IMR-90 (cell line): ENCODE data around the gene SPEG. TPM values are rescaled to one million over a fixed set of nuclear protein-coding genes. Genes with fewer than 3 reads are reported as not detected.

Experiments
- ATAC-seq: fragments of 200-7000 bp; cut with Tn5 transposase; 2 replicates; pipeline ENCODE4 v1.9.1; 2020; ENCODE audit warnings: low read depth, mild to moderate bottlenecking, moderate library complexity
- BruUV-seq: library from RNA; stranded (reverse); fragments of 400-500 nt; replicated peaks from 2 replicates; lab custom pipeline; 2021; lab: Mats Ljungman, UMichigan
- CTCF ChIA-PET: fragments of 300-600 bp; formaldehyde crosslinking; extraction: SDS; loops from one replicate; lab custom pipeline; 2021; ENCODE audit warnings: antibody characterized with exemption; lab: Yijun Ruan, JAX
- POLR2A ChIA-PET: fragments of 300-600 bp; sonication (Branson Sonifier 250); formaldehyde crosslinking; loops from one replicate; lab custom pipeline; 2022; ENCODE audit warnings: antibody characterized with exemption; ENCODE audit not compliant: unreplicated experiment; lab: Charles Lee
- DNase-seq: peaks from one replicate; pipeline ENCODE4 v3.0.0; 2013
- H2AFZ ChIP-seq: replicated peaks from 2 replicates; pipeline ENCODE3; 2013; ENCODE audit warnings: low read length, mild to moderate bottlenecking; ENCODE audit not compliant: poor library complexity
- H2AK5ac ChIP-seq: 2 replicates; pipeline ENCODE4 v1.6.1; 2013; ENCODE audit warnings: low read depth, low read length, inconsistent platforms
- H2AK9ac ChIP-seq: replicated peaks from 2 replicates; pipeline ENCODE3; 2013; ENCODE audit warnings: mild to moderate bottlenecking, low read depth, low read length, moderate library complexity; ENCODE audit not compliant: poor library complexity
- H2BK120ac ChIP-seq: 2 replicates; pipeline ENCODE4 v1.6.1; 2013; ENCODE audit warnings: low read depth, low read length, inconsistent platforms
- H2BK15ac ChIP-seq: 3 replicates; pipeline ENCODE4 v1.6.1; 2013; ENCODE audit warnings: low read depth, low read length, inconsistent platforms
- H2BK20ac ChIP-seq: 2 replicates; pipeline ENCODE4 v1.6.1; 2013; ENCODE audit warnings: low read depth, mild to moderate bottlenecking, inconsistent platforms, low read length, moderate library complexity
- H2BK5ac ChIP-seq: 2 replicates; pipeline ENCODE4 v1.6.1; 2013; ENCODE audit warnings: mild to moderate bottlenecking, low read depth, low read length, inconsistent platforms; ENCODE audit not compliant: poor library complexity, severe bottlenecking
- H3K14ac ChIP-seq: replicated peaks from 2 replicates; pipeline ENCODE4 v1.6.1; 2013; ENCODE audit warnings: low read depth, low read length, inconsistent platforms
- H3K18ac ChIP-seq: 2 replicates; pipeline ENCODE4 v1.6.1; 2013; ENCODE audit warnings: low read depth, low read length, control low read depth
- H3K23ac ChIP-seq: 2 replicates; pipeline ENCODE4 v1.6.1; 2013; ENCODE audit warnings: low read depth, low read length, inconsistent platforms
- H3K27ac ChIP-seq: 2 replicates; pipeline ENCODE4 v1.5.1; 2013; ENCODE audit warnings: mild to moderate bottlenecking, control low read depth, low read length; ENCODE audit not compliant: insufficient read depth
- H3K27me3 ChIP-seq: 2 replicates; pipeline ENCODE4 v1.6.1; 2013; ENCODE audit warnings: low read length; ENCODE audit not compliant: control insufficient read depth, insufficient read depth
- H3K36me3 ChIP-seq: 2 replicates; pipeline ENCODE4 v1.6.1; 2013; ENCODE audit warnings: low read length, mixed read lengths; ENCODE audit not compliant: control insufficient read depth, insufficient read depth
- H3K4ac ChIP-seq: 2 replicates; pipeline ENCODE4 v1.6.1; 2013; ENCODE audit warnings: low read depth, low read length, inconsistent platforms
- H3K4me1 ChIP-seq: 2 replicates; pipeline ENCODE4 v1.6.1; 2013; ENCODE audit warnings: low read length, mixed read lengths; ENCODE audit not compliant: control insufficient read depth, insufficient read depth
- H3K4me2 ChIP-seq: 2 replicates; pipeline ENCODE4 v1.6.1; 2013; ENCODE audit warnings: low read depth, mild to moderate bottlenecking, control low read depth, low read length, moderate library complexity
- H3K4me3 ChIP-seq: 2 replicates; pipeline ENCODE4 v1.5.1; 2013; ENCODE audit warnings: low read depth, mild to moderate bottlenecking, control low read depth, low read length, moderate library complexity; ENCODE audit not compliant: insufficient read depth
- H3K56ac ChIP-seq: 2 replicates; pipeline ENCODE4 v1.6.1; 2013; ENCODE audit warnings: low read length, inconsistent platforms; ENCODE audit not compliant: insufficient read depth; ENCODE audit errors: extremely low read depth
- H3K79me1 ChIP-seq, 2 experiments: 2 replicates each; pipeline ENCODE4 v1.6.1; 2013; ENCODE audit warnings: low read length in 2 of 2, inconsistent platforms in 1 of 2, low read depth in 1 of 2
- H3K9ac ChIP-seq: 2 replicates; pipeline ENCODE4 v1.6.1; 2013; ENCODE audit warnings: low read depth, low read length, control low read depth
- H3K9me1 ChIP-seq: 2 replicates; pipeline ENCODE4 v1.6.1; 2013; ENCODE audit warnings: low read length, inconsistent platforms; ENCODE audit not compliant: insufficient read depth
- H3K9me3 ChIP-seq: 2 replicates; pipeline ENCODE4 v1.6.1; 2013; ENCODE audit warnings: low read length; ENCODE audit not compliant: control insufficient read depth, insufficient read depth
- H4K20me1 ChIP-seq: 2 replicates; pipeline ENCODE4 v1.6.1; 2013; ENCODE audit warnings: low read length, inconsistent platforms; ENCODE audit not compliant: insufficient read depth
- H4K5ac ChIP-seq: 2 replicates; pipeline ENCODE4 v1.6.1; 2013; ENCODE audit warnings: mild to moderate bottlenecking, low read depth, low read length, control low read depth
- H4K8ac ChIP-seq, 2 experiments: 2 replicates each; pipeline ENCODE4 v1.6.1; 2013; ENCODE audit warnings: low read depth in 2 of 2, low read length in 2 of 2, control low read depth in 1 of 2, inconsistent platforms in 1 of 2
- H4K91ac ChIP-seq: 2 replicates; pipeline ENCODE4 v1.6.1; 2013; ENCODE audit warnings: low read depth, low read length, inconsistent platforms; ENCODE audit not compliant: insufficient read depth
- FOS ChIP-seq: fragments of 150-350 bp; IDR thresholded peaks from 2 replicates; pipeline ENCODE4 v1.6.1; 2016; ENCODE audit warnings: low read depth, low read length
- MAZ ChIP-seq: IDR thresholded peaks from 2 replicates; pipeline ENCODE4 v1.6.1; 2012; ENCODE audit warnings: low read depth, mild to moderate bottlenecking, low read length, improper control_type of control experiment, moderate library complexity, borderline replicate concordance
- RCOR1 ChIP-seq: IDR thresholded peaks from 2 replicates; pipeline ENCODE4 v1.6.1; 2012; ENCODE audit warnings: mild to moderate bottlenecking, low read length, improper control_type of control experiment; ENCODE audit not compliant: insufficient replicate concordance
- WGBS, 2 experiments: methylation state at CpG; one replicate each; pipeline versions ENCODE4 v1.1.5 to v1.1.7; 2013; ENCODE audit warnings: missing lambda C conversion rate in 2 of 2; ENCODE audit not compliant: insufficient read length in 1 of 2; ENCODE audit errors: extremely low coverage in 2 of 2; 5-methylcytosine and 5-hydroxymethylcytosine counted together
- dilution Hi-C: fragments of 300-500 bp; cut with HindIII; formaldehyde crosslinking; loops from one replicate; pipeline ENCODE4 v1.14.3; 2018; ENCODE audit warnings: low sequenced_read_pairs; ENCODE audit not compliant: unreplicated experiment
- in situ Hi-C: fragments of 300-500 bp; cut with MboI; formaldehyde crosslinking; loops from 3 replicates; pipeline ENCODE4 v1.14.3; 2019; ENCODE audit warnings: low sequenced_read_pairs, inconsistent platforms, mixed read lengths
- intact Hi-C: fragments of 100-400 bp; cut with micrococcal nuclease; formaldehyde crosslinking; loops from 2 replicates; pipeline ENCODE4 v1.10.0; 2022
- polyA plus RNA-seq, 3 experiments: library from polyadenylated mRNA; depleted of rRNA; stranded (reverse); fragments of >200 nt; gene quantifications; 2 replicates each; pipeline ENCODE4 v1.2.3, GENCODE V29; 2012; ENCODE audit warnings: low replicate concordance in 1 of 3
- total RNA-seq: library from RNA; depleted of rRNA; stranded (reverse); fragments of >200 nt; gene quantifications from 2 replicates; pipeline ENCODE4 v1.2.3, GENCODE V29; 2012

The SPEG gene
- total and polyA plus RNA-seq, 2 of the 4 experiments (the other 2 are of a cell fraction): 6.8 to 81.6 TPM

GRCh38 chr2:219482674-219483405 is 48.2 kb downstream of the SPEG start:
- H4K20me1 ChIP-seq: no peaks in the 10 kb centered on the region
- no peaks in the 10 kb centered on the region for H3K9me1 ChIP-seq
- dilution Hi-C loops: no loop called here
- no peak overlapping the region for H3K9ac ChIP-seq
- no peak overlapping the region for H2BK15ac ChIP-seq
- DNase-seq (no peak), ATAC-seq (no peak)
- intact Hi-C loops: no loop called here
- WGBS, 2 experiments: 89% methylated on average over 3 of the region's 17 CpGs; no CpG with 5 or more reads in 1 of the 2 experiments
- H2AK5ac ChIP-seq: no peak overlapping the region
- H3K36me3 ChIP-seq: peaks cover 35% of the 10 kb centered on the region
- H2AK9ac ChIP-seq: no peak overlapping the region
- no TSS peak for BruUV-seq
- TF ChIP-seq FOS (no peak), RCOR1 (no peak), MAZ (no peak)
- H2AFZ ChIP-seq: no peak overlapping the region
- no peak overlapping the region for H3K56ac ChIP-seq
- H4K91ac ChIP-seq: no peak overlapping the region
- in situ Hi-C loops: no loop called here
- no peak overlapping the region for H3K14ac ChIP-seq
- no peak overlapping the region for H3K23ac ChIP-seq
- H3K27me3 ChIP-seq: no peaks in the 10 kb centered on the region
- H3K27ac ChIP-seq: no peak overlapping the region
- H3K79me1 ChIP-seq: no peaks in the 10 kb centered on the region
- CTCF ChIA-PET: no interaction called here
- H3K4me1 ChIP-seq: no peaks in the 10 kb centered on the region
- no peak overlapping the region for H3K4me3 ChIP-seq
- H3K18ac ChIP-seq: no peak overlapping the region
- POLR2A ChIA-PET: no interaction called here
- H2BK120ac ChIP-seq: no peak overlapping the region
- H2BK5ac ChIP-seq: no peak overlapping the region
- H3K4ac ChIP-seq: no peak overlapping the region
- H2BK20ac ChIP-seq: no peak overlapping the region
- no peaks in the 10 kb centered on the region for H3K9me3 ChIP-seq
- no peak overlapping the region for H4K8ac ChIP-seq
- no peak overlapping the region for H3K4me2 ChIP-seq
- no peak overlapping the region for H4K5ac ChIP-seq
